GM12878 (cell line): ENCODE measurements around the gene PPP1R1B. TPM values are rescaled to one million over a fixed set of nuclear protein-coding genes. Genes with fewer than 3 reads are reported as not detected.

Source experiments
- ATAC-seq: fragments of 200-7000 bp; cut with Tn5 transposase; 3 replicates; pipeline ENCODE4 v1.9.1; 2020; ENCODE audit warnings: mild to moderate bottlenecking, moderate library complexity
- BruUV-seq: library from RNA; stranded (reverse); fragments of 400-500 nt; replicated peaks from 2 replicates; lab custom pipeline; 2021; lab: Mats Ljungman, UMichigan
- CTCF ChIA-PET: fragments of 300-600 bp; sonication (Branson Sonifier 250); formaldehyde crosslinking; extraction: SDS; loops from one replicate; lab custom pipeline; 2021; ENCODE audit warnings: inconsistent platforms; lab: Yijun Ruan, JAX
- POLR2A ChIA-PET: fragments of 350-600 bp; formaldehyde crosslinking; extraction: SDS; loops from one replicate; lab custom pipeline; 2021; ENCODE audit warnings: inconsistent platforms; lab: Charles Lee
- RAD21 ChIA-PET: fragments of 300-600 bp; sonication (Branson Sonifier 250); formaldehyde crosslinking; loops from one replicate; lab custom pipeline; 2023; ENCODE audit warnings: antibody characterized with exemption; ENCODE audit not compliant: unreplicated experiment; lab: Charles Lee
- SMC1A ChIA-PET: fragments of 300-600 bp; sonication (Branson Sonifier 250); formaldehyde crosslinking; loops from one replicate; lab custom pipeline; 2023; ENCODE audit not compliant: unreplicated experiment, uncharacterized antibody; lab: Charles Lee
- DNase-seq: peaks from one replicate; pipeline ENCODE4 v3.0.0-alpha.2; 2011; ENCODE audit warnings: low read depth, low spot score
- FAIRE-seq: peaks from 3 replicates; lab custom pipeline; 2011; peaks lifted over from hg19 to GRCh38; lab: Jason Lieb, UNC
- H2AFZ ChIP-seq: 2 replicates; pipeline ENCODE4 v1.6.0; 2011; ENCODE audit warnings: low read depth, low read length, control low read depth; ENCODE audit not compliant: control insufficient read depth
- H3K27ac ChIP-seq: 2 replicates; pipeline ENCODE4 v1.5.1; 2011; ENCODE audit warnings: control low read depth; ENCODE audit not compliant: control insufficient read depth, insufficient read depth
- H3K27me3 ChIP-seq, 2 experiments: replicated peaks in 1 of 2; 2 replicates each; pipeline versions ENCODE4 v1.6.0 to v1.6.1; 2011; ENCODE audit warnings: low read length in 1 of 2; ENCODE audit not compliant: control insufficient read depth in 2 of 2, insufficient read depth in 2 of 2
- H3K36me3 ChIP-seq, 2 experiments: 2 replicates each; pipeline ENCODE4 v1.5.1; 2011; ENCODE audit warnings: low read length in 1 of 2; ENCODE audit not compliant: control insufficient read depth in 2 of 2, insufficient read depth in 2 of 2
- H3K4me1 ChIP-seq: 2 replicates; pipeline ENCODE4 v1.6.1; 2011; ENCODE audit warnings: mild to moderate bottlenecking, low read length, moderate library complexity, mixed read lengths; ENCODE audit not compliant: control insufficient read depth, insufficient read depth
- H3K4me2 ChIP-seq: 2 replicates; pipeline ENCODE4 v1.6.0; 2011; ENCODE audit warnings: control low read depth; ENCODE audit not compliant: control insufficient read depth, insufficient read depth
- H3K4me3 ChIP-seq: fragments of 200-600 bp; sonication (generic); 2 replicates; pipeline ENCODE4 v1.5.1; 2016
- H3K79me2 ChIP-seq: 2 replicates; pipeline ENCODE4 v1.6.0; 2011; ENCODE audit warnings: low read length; ENCODE audit not compliant: control insufficient read depth, insufficient read depth
- H3K9ac ChIP-seq: 2 replicates; pipeline ENCODE4 v1.8.0; 2011; ENCODE audit warnings: low read length, control low read depth, mixed read lengths; ENCODE audit not compliant: control insufficient read depth, insufficient read depth
- H3K9me3 ChIP-seq: replicated peaks from 3 replicates; pipeline ENCODE4 v1.5.1; 2011; ENCODE audit warnings: mild to moderate bottlenecking, low read length; ENCODE audit not compliant: control insufficient read depth, insufficient read depth
- H4K20me1 ChIP-seq: 2 replicates; pipeline ENCODE4 v1.6.0; 2011; ENCODE audit not compliant: control insufficient read depth, insufficient read depth
- CREM ChIP-seq: IDR thresholded peaks from 2 replicates; pipeline ENCODE4 v1.6.1; 2014; ENCODE audit warnings: antibody characterized with exemption, low read depth
- GABPA ChIP-seq: IDR thresholded peaks from 2 replicates; pipeline ENCODE4 v1.6.1; 2014; ENCODE audit warnings: antibody characterized with exemption, low read depth, mild to moderate bottlenecking, inconsistent platforms
- GATAD2B ChIP-seq: fragments of 450-650 bp; conservative IDR thresholded peaks from 2 replicates; pipeline ENCODE4 v1.6.1; 2017; ENCODE audit warnings: low read depth, mild to moderate bottlenecking, moderate library complexity
- HCFC1 ChIP-seq: fragments of 150-350 bp; IDR thresholded peaks from 2 replicates; pipeline ENCODE4 v1.6.1; 2014; ENCODE audit warnings: low read length
- HDAC2 ChIP-seq: fragments of 200-600 bp; sonication (generic); IDR thresholded peaks from 2 replicates; pipeline ENCODE4 v1.6.1; 2017
- HDAC6 ChIP-seq: fragments of 200-600 bp; sonication (generic); IDR thresholded peaks from one replicate; pipeline ENCODE4 v1.8.0; 2017; ENCODE audit warnings: antibody characterized with exemption; ENCODE audit not compliant: unreplicated experiment
- IRF4 ChIP-seq: IDR thresholded peaks from 2 replicates; pipeline ENCODE4 v1.6.1; 2011; ENCODE audit warnings: low read depth, low read length
- LARP7 ChIP-seq: fragments of 450-650 bp; IDR thresholded peaks from 2 replicates; pipeline ENCODE4 v1.6.1; 2017; ENCODE audit warnings: mild to moderate bottlenecking
- MEF2A ChIP-seq: IDR thresholded peaks from 2 replicates; pipeline ENCODE4 v1.6.1; 2011; ENCODE audit warnings: low read depth, mild to moderate bottlenecking, low read length, moderate library complexity; ENCODE audit not compliant: insufficient read depth
- RAD51 ChIP-seq: fragments of 450-650 bp; IDR thresholded peaks from 2 replicates; pipeline ENCODE4 v1.6.1; 2016; ENCODE audit warnings: moderate library complexity, mild to moderate bottlenecking, inconsistent platforms
- RB1 ChIP-seq: fragments of 450-650 bp; formaldehyde crosslinking; IDR thresholded peaks from 2 replicates; pipeline ENCODE4 v1.6.1; 2017; ENCODE audit warnings: mild to moderate bottlenecking, borderline replicate concordance
- SMAD5 ChIP-seq: IDR thresholded peaks from 2 replicates; pipeline ENCODE4 v1.6.1; 2016; ENCODE audit warnings: antibody characterized with exemption, low read depth
- SREBF1 ChIP-seq: IDR thresholded peaks from 2 replicates; pipeline ENCODE4 v1.6.1; 2012; ENCODE audit warnings: mild to moderate bottlenecking, low read length
- WGBS: methylation state at CpG from one replicate; pipeline ENCODE4 v1.1.6; 2016; ENCODE audit warnings: low lambda C conversion rate; ENCODE audit not compliant: insufficient replicate concordance, insufficient coverage; ENCODE audit errors: missing lambda C conversion rate; 5-methylcytosine and 5-hydroxymethylcytosine counted together
- in situ Hi-C: fragments of 300-500 bp; cut with MboI; formaldehyde crosslinking; loops from 9 replicates; pipeline ENCODE4 v1.14.3; 2018; ENCODE audit warnings: mixed read lengths
- intact Hi-C: fragments of 100-400 bp; cut with micrococcal nuclease; formaldehyde crosslinking; loops from one replicate; pipeline ENCODE4 v1.14.2; 2022; ENCODE audit not compliant: unreplicated experiment
- polyA plus RNA-seq, 11 experiments: library from polyadenylated mRNA; depleted of rRNA in 4 of 11; unstranded in 6 of 11; stranded (reverse) in 5 of 11; fragments of >200 nt; fragmentation: Nextera tagmentation in 4 of 11; fragmentation: Illumina TruSeq in 1 of 11; extraction: Ambion mirVana in 4 of 11; extraction: Trizol in 1 of 11; gene quantifications; 1 replicate in 1 of 11; 2 replicates in 10 of 11; pipeline versions ENCODE4 v1.2.1 to v1.2.3, GENCODE V29; 2011 to 2016; ENCODE audit warnings: inconsistent platforms in 2 of 11, missing spikeins in 2 of 11, low read depth in 1 of 11
- total RNA-seq, 4 experiments: library from RNA; depleted of rRNA in 3 of 4; stranded (reverse); fragments of >200 nt in 3 of 4; fragmentation: Illumina TruSeq in 1 of 4; extraction: Trizol in 1 of 4; gene quantifications; 2 replicates each; pipeline versions ENCODE4 v1.2.1 to v1.2.3, GENCODE V29; 2013 to 2021
- TF ChIP-seq, protein P1 (sequence below): IDR thresholded peaks from 2 replicates; pipeline ENCODE4 v1.6.1; 2012; ENCODE audit warnings: low read length, inconsistent platforms
- TF ChIP-seq, protein P2 (sequence below): IDR thresholded peaks from 2 replicates; pipeline ENCODE4 v1.6.1; 2012; ENCODE audit warnings: low read depth, low read length, improper control_type of control experiment

PPP1R1B gene
- total and polyA plus RNA-seq, 10 of the 15 experiments (the other 5 are each of a cell fraction or from before 2014, with no cell fraction given) = 0.08 TPM; not detected in 9

DNA sequence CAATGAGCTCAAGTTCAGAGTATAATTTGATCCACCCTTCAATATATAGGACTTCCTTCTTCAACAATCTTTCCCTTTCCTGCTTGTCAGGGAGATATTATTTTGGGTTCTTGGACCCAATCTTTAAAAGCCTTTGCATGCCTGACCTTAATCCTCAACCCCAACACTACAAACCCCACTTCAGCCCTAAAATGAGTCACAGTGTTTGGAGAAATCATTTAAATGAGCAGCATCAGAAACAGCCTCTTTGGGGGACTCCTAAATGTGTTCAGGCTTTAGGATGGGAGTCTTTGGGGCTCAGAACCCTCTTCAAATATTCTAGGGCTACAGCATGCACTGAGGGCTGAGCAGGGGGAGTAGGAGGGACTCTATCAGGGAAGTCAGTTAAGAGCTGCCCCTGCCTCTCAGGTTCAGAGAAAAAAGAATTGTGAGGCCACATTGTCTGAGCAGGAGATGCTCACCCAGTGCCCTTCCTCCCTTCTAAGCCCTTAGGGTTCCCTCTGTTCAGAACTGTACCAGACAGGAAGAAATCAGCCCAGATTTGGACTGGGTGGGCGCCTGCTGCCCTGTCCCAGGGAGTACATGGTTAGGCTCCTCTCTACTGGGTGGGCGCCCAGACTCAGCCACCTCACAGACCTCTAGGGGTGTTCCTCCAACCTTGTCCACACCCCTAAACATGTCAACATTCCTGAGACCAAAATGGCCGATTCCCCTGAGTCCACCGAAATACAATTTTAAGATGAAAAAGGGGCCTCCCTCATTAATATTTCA, 24.0 kb upstream of the PPP1R1B start:
- no TSS peak for BruUV-seq
- no peak overlapping the region for H3K4me3 ChIP-seq
- ChIA-PET POLR2A (no interaction called here), SMC1A (no interaction called here), RAD21 (no interaction called here), CTCF (no interaction called here)
- H3K4me1 ChIP-seq = peaks cover 6% of the 10 kb centered on the region; the same call in 1 of the 2 replicates
- in situ Hi-C loops = no loop called here
- no peak for DNase-seq
- H3K9ac ChIP-seq = no peak overlapping the region
- no peaks in the 10 kb centered on the region for H4K20me1 ChIP-seq
- H3K4me2 ChIP-seq = no peak overlapping the region
- TF ChIP-seq CREM (no peak), SREBF1 (no peak), RAD51 (no peak), HDAC6 (no peak), HDAC2 (no peak), GATAD2B (no peak), HCFC1 (no peak), GABPA (no peak), IRF4 (no peak), MEF2A (no peak), RB1 (no peak), SMAD5 (no peak), LARP7 (no peak)
- TF ChIP-seq, protein P1, sequence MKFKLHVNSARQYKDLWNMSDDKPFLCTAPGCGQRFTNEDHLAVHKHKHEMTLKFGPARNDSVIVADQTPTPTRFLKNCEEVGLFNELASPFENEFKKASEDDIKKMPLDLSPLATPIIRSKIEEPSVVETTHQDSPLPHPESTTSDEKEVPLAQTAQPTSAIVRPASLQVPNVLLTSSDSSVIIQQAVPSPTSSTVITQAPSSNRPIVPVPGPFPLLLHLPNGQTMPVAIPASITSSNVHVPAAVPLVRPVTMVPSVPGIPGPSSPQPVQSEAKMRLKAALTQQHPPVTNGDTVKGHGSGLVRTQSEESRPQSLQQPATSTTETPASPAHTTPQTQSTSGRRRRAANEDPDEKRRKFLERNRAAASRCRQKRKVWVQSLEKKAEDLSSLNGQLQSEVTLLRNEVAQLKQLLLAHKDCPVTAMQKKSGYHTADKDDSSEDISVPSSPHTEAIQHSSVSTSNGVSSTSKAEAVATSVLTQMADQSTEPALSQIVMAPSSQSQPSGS = no peak
- TF ChIP-seq, protein P2, sequence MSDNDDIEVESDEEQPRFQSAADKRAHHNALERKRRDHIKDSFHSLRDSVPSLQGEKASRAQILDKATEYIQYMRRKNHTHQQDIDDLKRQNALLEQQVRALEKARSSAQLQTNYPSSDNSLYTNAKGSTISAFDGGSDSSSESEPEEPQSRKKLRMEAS = no peak
- H2AFZ ChIP-seq = no peak overlapping the region
- H3K27me3 ChIP-seq = peaks cover 47 to 54% of the 10 kb centered on the region in 2 experiments
- H3K9me3 ChIP-seq = no peaks in the 10 kb centered on the region
- intact Hi-C loops = no loop called here
- WGBS = 2% methylated on average over 4 of the region's 4 CpGs
- H3K79me2 ChIP-seq = no peaks in the 10 kb centered on the region
- no peak overlapping the region for H3K27ac ChIP-seq
- ATAC-seq = no peak; the same call in 2 of the 3 replicates
- FAIRE-seq = no peak
- no peaks in the 10 kb centered on the region for H3K36me3 ChIP-seq
